K562 (cell line): ENCODE results near the gene HAT1. TPM values are rescaled to one million over a fixed set of nuclear protein-coding genes. Genes with fewer than 3 reads are reported as not detected.

Source experiments
- BCOR ChIP-seq: fragments of 450-650 bp; IDR thresholded peaks from 2 replicates; pipeline ENCODE4 v1.6.1; 2016
- CBX3 ChIP-seq, 2 experiments: IDR thresholded peaks; 1 replicate in 1 of 2; 2 replicates in 1 of 2; pipeline ENCODE4 v1.6.1; 2012; ENCODE audit warnings: inconsistent platforms in 2 of 2, low read length in 2 of 2, borderline replicate concordance in 1 of 2, control low read depth in 1 of 2
- CCAR2 ChIP-seq: fragments of 200-400 bp; formaldehyde crosslinking; IDR thresholded peaks from 2 replicates; pipeline ENCODE4 v1.6.1; 2017; ENCODE audit warnings: mild to moderate bottlenecking, low read depth, low read length
- ETV6 ChIP-seq, 3 experiments: fragments of 150-350 bp in 1 of 3; sonication (generic) in 1 of 3; formaldehyde crosslinking in 1 of 3; IDR thresholded peaks; 2 replicates each; pipeline versions ENCODE4 v1.6.1 to v1.8.0; 2014 to 2022; ENCODE audit warnings: borderline replicate concordance in 2 of 3, low read depth in 2 of 3, antibody characterized with exemption in 1 of 3, low read length in 1 of 3, mild to moderate bottlenecking in 1 of 3, missing genetic modification reagents in 1 of 3
- HIVEP1 ChIP-seq: fragments of 250-450 bp; sonication (Bioruptor Pico); IDR thresholded peaks from 2 replicates; pipeline ENCODE4 v1.4.0; 2020; ENCODE audit warnings: mild to moderate bottlenecking
- KLF16 ChIP-seq: IDR thresholded peaks from 2 replicates; pipeline ENCODE4 v1.6.1; 2016; ENCODE audit warnings: antibody characterized with exemption
- LCOR ChIP-seq: sonication (generic); formaldehyde crosslinking; IDR thresholded peaks from 2 replicates; pipeline ENCODE4 v1.8.0; 2022; ENCODE audit warnings: mild to moderate bottlenecking, missing genetic modification reagents
- MXD1 ChIP-seq: fragments of 250-450 bp; sonication (Bioruptor Pico); IDR thresholded peaks from 2 replicates; pipeline ENCODE4 v1.8.0; 2021; ENCODE audit warnings: borderline replicate concordance, mild to moderate bottlenecking, moderate library complexity; ENCODE audit not compliant: poor library complexity, severe bottlenecking
- NFIC ChIP-seq: fragments of 450-650 bp; IDR thresholded peaks from 2 replicates; pipeline ENCODE4 v1.6.1; 2017; ENCODE audit warnings: mild to moderate bottlenecking, inconsistent platforms
- POLR2G ChIP-seq: fragments of 200-400 bp; formaldehyde crosslinking; IDR thresholded peaks from 2 replicates; pipeline ENCODE4 v1.6.1; 2017; ENCODE audit warnings: low read depth, mild to moderate bottlenecking, antibody characterized with exemption, low read length, moderate library complexity
- SMAD2 ChIP-seq: fragments of 150-350 bp; IDR thresholded peaks from 2 replicates; pipeline ENCODE4 v1.6.1; 2014; ENCODE audit warnings: low read depth, mild to moderate bottlenecking, low read length
- SMARCB1 ChIP-seq: IDR thresholded peaks from 2 replicates; pipeline ENCODE4 v1.6.1; 2011; ENCODE audit warnings: improper control_type of control experiment, low read depth; ENCODE audit not compliant: insufficient read length
- SNIP1 ChIP-seq: fragments of 450-650 bp; IDR thresholded peaks from 2 replicates; pipeline ENCODE4 v1.7.1; 2017; ENCODE audit warnings: low read depth, mild to moderate bottlenecking
- SNRNP70 ChIP-seq: fragments of 200-400 bp; formaldehyde crosslinking; optimal IDR thresholded peaks from 2 replicates; pipeline ENCODE3; 2017; ENCODE audit warnings: low read depth, low read length
- SP1 ChIP-seq: sonication (generic); formaldehyde crosslinking; IDR thresholded peaks from 2 replicates; pipeline ENCODE4 v1.8.1; 2022; ENCODE audit warnings: mild to moderate bottlenecking, missing genetic modification reagents
- SRSF3 ChIP-seq: fragments of 200-400 bp; formaldehyde crosslinking; IDR thresholded peaks from 2 replicates; pipeline ENCODE4 v1.6.1; 2016; ENCODE audit warnings: mild to moderate bottlenecking, low read length, moderate library complexity; ENCODE audit not compliant: insufficient read depth
- TAF1 ChIP-seq: IDR thresholded peaks from 2 replicates; pipeline ENCODE4 v1.6.1; 2011; ENCODE audit warnings: mild to moderate bottlenecking, low read length, moderate library complexity; ENCODE audit not compliant: insufficient read depth, control insufficient read depth, severe bottlenecking; ENCODE audit errors: extremely low read depth
- TBP ChIP-seq: optimal IDR thresholded peaks from 2 replicates; pipeline ENCODE3; 2011; ENCODE audit warnings: low read depth, low read length, improper control_type of control experiment
- THAP12 ChIP-seq: fragments of 250-450 bp; sonication (Bioruptor Pico); IDR thresholded peaks from 2 replicates; pipeline ENCODE4 v1.9.0; 2021; ENCODE audit warnings: mild to moderate bottlenecking, inconsistent platforms
- XRCC4 ChIP-seq: IDR thresholded peaks from one replicate; pipeline ENCODE4 v1.6.1; 2011; ENCODE audit not compliant: insufficient read depth, insufficient read length; ENCODE audit errors: extremely low read depth
- ZNF12 ChIP-seq: sonication (generic); formaldehyde crosslinking; IDR thresholded peaks from 2 replicates; pipeline ENCODE4 v1.4.0; 2020; ENCODE audit warnings: mild to moderate bottlenecking, missing genetic modification reagents
- ZNF134 ChIP-seq: fragments of 250-450 bp; sonication (Bioruptor Pico); conservative IDR thresholded peaks from 2 replicates; pipeline ENCODE4 v1.4.0; 2020
- ZNF217 ChIP-seq: sonication (generic); formaldehyde crosslinking; IDR thresholded peaks from 2 replicates; pipeline ENCODE4 v1.8.0; 2022; ENCODE audit warnings: mild to moderate bottlenecking, missing genetic modification reagents
- polyA plus RNA-seq, 8 experiments: library from polyadenylated mRNA; depleted of rRNA in 4 of 8; stranded (reverse) in 5 of 8; unstranded in 3 of 8; fragments of >200 nt; fragmentation: Nextera tagmentation in 2 of 8; fragmentation: Illumina TruSeq in 1 of 8; extraction: Ambion mirVana in 2 of 8; extraction: Trizol in 1 of 8; gene quantifications; 2 replicates each; pipeline versions ENCODE4 v1.2.1 to v1.2.3, GENCODE V29; 2011 to 2014; ENCODE audit warnings: inconsistent platforms in 1 of 8, missing spikeins in 1 of 8
- total RNA-seq, 7 experiments: library from RNA; depleted of rRNA in 6 of 7; stranded (reverse); fragments of >200 nt in 6 of 7; fragmentation: Illumina TruSeq in 2 of 7; extraction: Trizol in 2 of 7; gene quantifications; 2 replicates each; pipeline versions ENCODE4 v1.2.1 to v1.2.3, GENCODE V29; 2011 to 2021; ENCODE audit warnings: low replicate concordance in 1 of 7
- TF ChIP-seq, protein P1 (sequence below): sonication (generic); formaldehyde crosslinking; IDR thresholded peaks from 2 replicates; pipeline ENCODE4 v1.8.0; 2022; ENCODE audit warnings: mild to moderate bottlenecking, missing genetic modification reagents, borderline replicate concordance

Gene HAT1
- total and polyA plus RNA-seq, 9 of the 15 experiments (the other 6 are each of a cell fraction or from before 2014, with no cell fraction given), result 125 to 384 (median 244) TPM

- TF ChIP-seq ETV6 (IDR thresholded peaks at IDR 0.05; ENCODE audit: borderline replicate concordance in 1 of 2, low read depth in 2 of 2, low read length in 1 of 2) (no peak), ETV6 (CRISPR knock-in tag; IDR thresholded peaks at IDR 0.05; ENCODE audit: borderline replicate concordance) (no peak), CBX3 (IDR thresholded peaks at IDR 0.05; ENCODE audit: borderline replicate concordance in 1 of 2, low read length in 2 of 2) (no peak), MXD1 (CRISPR knock-in tag) (no peak), LCOR (CRISPR knock-in tag) (peak; percentile 53; the same call in 1 of the 2 replicates), SMARCB1 (no peak), TBP (peak; percentile 69), ZNF134 (CRISPR knock-in tag) (no peak), BCOR (no peak), SNRNP70 (no peak), SRSF3 (0 out of 2 replicates have a peak, but pooled peaks have one; percentile 55), KLF16 (no peak), NFIC (peak; percentile 57), SMAD2 (no peak), POLR2G (peak; percentile 94), SNIP1 (no peak), TAF1 (peak; percentile 81), THAP12 (CRISPR knock-in tag) (peak; percentile 11; the same call in 1 of the 2 replicates), ZNF12 (peak; percentile 71; the same call in 1 of the 2 replicates), HIVEP1 (CRISPR knock-in tag) (no peak), ZNF217 (CRISPR knock-in tag) (no peak), SP1 (peak; percentile 99), XRCC4 (no peak), CCAR2 (no peak)
- TF ChIP-seq, protein P1, sequence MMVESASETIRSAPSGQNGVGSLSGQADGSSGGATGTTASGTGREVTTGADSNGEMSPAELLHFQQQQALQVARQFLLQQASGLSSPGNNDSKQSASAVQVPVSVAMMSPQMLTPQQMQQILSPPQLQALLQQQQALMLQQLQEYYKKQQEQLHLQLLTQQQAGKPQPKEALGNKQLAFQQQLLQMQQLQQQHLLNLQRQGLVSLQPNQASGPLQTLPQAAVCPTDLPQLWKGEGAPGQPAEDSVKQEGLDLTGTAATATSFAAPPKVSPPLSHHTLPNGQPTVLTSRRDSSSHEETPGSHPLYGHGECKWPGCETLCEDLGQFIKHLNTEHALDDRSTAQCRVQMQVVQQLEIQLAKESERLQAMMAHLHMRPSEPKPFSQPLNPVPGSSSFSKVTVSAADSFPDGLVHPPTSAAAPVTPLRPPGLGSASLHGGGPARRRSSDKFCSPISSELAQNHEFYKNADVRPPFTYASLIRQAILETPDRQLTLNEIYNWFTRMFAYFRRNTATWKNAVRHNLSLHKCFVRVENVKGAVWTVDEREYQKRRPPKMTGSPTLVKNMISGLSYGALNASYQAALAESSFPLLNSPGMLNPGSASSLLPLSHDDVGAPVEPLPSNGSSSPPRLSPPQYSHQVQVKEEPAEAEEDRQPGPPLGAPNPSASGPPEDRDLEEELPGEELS (CRISPR knock-in tag), result peak; percentile 74; the same call in 1 of the 2 replicates
Measured at GRCh38 chr2:171922230-171923022, at the start of gene HAT1 (continued).
